ENCODE results near the gene GRAMD1B. TPM values are rescaled to one million over a fixed set of nuclear protein-coding genes. Genes with fewer than 3 reads are reported as not detected.

Gene GRAMD1B
- polyA plus RNA-seq, 1 experiment = 2.7 TPM

DNA sequence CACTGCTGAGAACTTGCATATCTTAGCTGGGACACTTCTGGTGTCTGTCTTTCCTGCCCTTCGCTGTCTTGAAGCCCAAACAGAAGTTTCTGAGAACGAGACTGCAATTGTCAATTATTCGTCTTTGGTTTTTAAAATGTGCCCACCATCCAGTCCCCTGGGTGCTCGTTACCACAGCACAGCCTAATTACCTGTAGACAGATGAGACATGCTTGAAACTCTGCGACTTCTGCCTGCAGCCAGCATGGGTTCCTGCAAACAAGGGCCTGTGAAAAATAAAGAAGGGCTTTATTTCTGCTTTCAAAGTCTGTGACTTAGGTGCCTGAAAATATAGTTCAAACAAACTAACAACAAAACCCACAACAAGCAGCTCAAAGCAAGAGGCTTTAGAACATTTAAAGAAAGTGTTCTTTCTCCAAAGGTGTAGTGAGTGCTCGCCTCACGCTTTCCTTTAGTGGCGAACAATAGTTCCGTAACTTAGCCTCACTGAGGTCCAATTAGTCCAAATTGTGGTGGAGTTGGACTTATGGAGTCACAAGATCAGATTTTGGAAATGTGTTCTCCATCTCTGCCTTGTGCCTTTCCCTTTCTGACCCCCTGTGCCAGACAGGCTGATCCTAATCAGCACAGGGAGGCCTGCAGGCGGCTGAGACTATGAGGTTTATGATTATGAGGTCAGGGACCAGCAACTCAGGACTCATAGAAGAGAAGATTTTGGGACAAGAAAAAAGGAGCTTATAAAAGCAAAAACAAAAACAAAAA is 20.4 kb upstream of the GRAMD1B start:
- CTCF ChIA-PET = interaction anchor here (1.0 to 6.3 kb wide), 3 partner anchors 25 to 68 kb away, joined by 3 to 172 read pairs (median 5); no protein-coding TSS in a partner anchor

DNA sequence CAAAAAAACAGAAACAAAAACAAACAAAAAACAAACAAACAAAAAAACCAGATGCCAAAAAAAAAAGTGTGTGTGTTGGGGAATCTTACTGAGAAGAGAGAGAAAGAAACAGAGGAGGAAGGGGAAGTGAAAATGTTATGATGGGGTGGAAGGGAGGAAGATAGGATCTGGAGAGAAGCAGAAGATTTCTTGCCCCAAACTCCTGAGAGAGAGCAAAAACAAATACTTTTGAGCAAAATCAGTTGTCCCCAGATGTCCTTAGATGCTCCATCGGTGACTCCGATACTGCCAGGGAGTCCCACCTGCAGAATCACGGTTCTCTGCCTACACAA is 19.9 kb upstream of the GRAMD1B start:
- POLR2A ChIA-PET = no interaction called here
- Histone ChIP-seq H3K9me3 (ENCODE audit: control insufficient read depth, insufficient read depth, low read length) (no peaks in the 10 kb centered on the region), H3K27me3 (ENCODE audit: control insufficient read depth, insufficient read depth, low read length) (peaks cover 19% of the 10 kb centered on the region), H3K4me3 (ENCODE audit: low read depth, low read length) (no peak overlapping the region), H3K27ac (ENCODE audit: low read depth, low read length) (no peak overlapping the region)
- DNase-seq (ENCODE audit: low read depth, low spot score) = no peak
- CTCF ChIA-PET = interaction anchor here (1.0 to 6.3 kb wide), 3 partner anchors 25 to 67 kb away, joined by 3 to 172 read pairs (median 5); no protein-coding TSS in a partner anchor
- TF ChIP-seq, protein P1, sequence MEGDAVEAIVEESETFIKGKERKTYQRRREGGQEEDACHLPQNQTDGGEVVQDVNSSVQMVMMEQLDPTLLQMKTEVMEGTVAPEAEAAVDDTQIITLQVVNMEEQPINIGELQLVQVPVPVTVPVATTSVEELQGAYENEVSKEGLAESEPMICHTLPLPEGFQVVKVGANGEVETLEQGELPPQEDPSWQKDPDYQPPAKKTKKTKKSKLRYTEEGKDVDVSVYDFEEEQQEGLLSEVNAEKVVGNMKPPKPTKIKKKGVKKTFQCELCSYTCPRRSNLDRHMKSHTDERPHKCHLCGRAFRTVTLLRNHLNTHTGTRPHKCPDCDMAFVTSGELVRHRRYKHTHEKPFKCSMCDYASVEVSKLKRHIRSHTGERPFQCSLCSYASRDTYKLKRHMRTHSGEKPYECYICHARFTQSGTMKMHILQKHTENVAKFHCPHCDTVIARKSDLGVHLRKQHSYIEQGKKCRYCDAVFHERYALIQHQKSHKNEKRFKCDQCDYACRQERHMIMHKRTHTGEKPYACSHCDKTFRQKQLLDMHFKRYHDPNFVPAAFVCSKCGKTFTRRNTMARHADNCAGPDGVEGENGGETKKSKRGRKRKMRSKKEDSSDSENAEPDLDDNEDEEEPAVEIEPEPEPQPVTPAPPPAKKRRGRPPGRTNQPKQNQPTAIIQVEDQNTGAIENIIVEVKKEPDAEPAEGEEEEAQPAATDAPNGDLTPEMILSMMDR (IDR thresholded peaks at IDR 0.05; ENCODE audit: low read depth, low read length) = no peak

More for the DNA sequence above, 20.4 kb upstream of the GRAMD1B start:
- Histone ChIP-seq H3K27me3 (ENCODE audit: control insufficient read depth, insufficient read depth, low read length) (peaks cover 23% of the 10 kb centered on the region), H3K27ac (ENCODE audit: low read depth, low read length) (no peak overlapping the region), H3K9me3 (ENCODE audit: control insufficient read depth, insufficient read depth, low read length) (no peaks in the 10 kb centered on the region), H3K4me3 (ENCODE audit: low read depth, low read length) (no peak overlapping the region)
- POLR2A ChIA-PET = no interaction called here
- no peak for DNase-seq (ENCODE audit: low read depth, low spot score)
- TF ChIP-seq, protein P1 (IDR thresholded peaks at IDR 0.05; ENCODE audit: low read depth, low read length) = no peak

DNA sequence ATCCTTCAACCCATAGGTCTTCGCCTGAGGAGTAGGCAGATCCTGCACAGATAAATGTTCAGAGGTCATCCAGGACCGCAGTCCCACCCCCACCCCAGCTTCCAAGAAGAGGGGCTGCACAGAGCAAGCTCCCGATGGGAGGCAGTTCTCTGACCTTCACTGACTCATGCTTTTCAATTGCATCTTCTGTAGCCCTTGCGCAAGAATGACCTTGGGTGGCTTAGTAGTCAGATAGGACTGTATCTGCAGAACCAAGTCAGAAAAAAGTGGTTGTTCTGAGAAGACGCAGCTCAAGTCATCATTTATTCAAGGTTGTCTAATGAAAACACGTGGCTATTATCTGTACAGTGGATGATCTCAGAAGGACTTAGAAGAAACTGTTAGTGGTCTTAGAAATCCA is 16.4 kb upstream of the GRAMD1B start:
- H3K27me3 ChIP-seq (ENCODE audit: control insufficient read depth, insufficient read depth, low read length) = peaks cover 10% of the 10 kb centered on the region
- no peaks in the 10 kb centered on the region for H3K9me3 ChIP-seq (ENCODE audit: control insufficient read depth, insufficient read depth, low read length)
- TF ChIP-seq, protein P1 (IDR thresholded peaks at IDR 0.05; ENCODE audit: low read depth, low read length) = no peak
- DNase-seq (ENCODE audit: low read depth, low spot score) = no peak
- H3K27ac ChIP-seq (ENCODE audit: low read depth, low read length) = no peak overlapping the region
- POLR2A ChIA-PET = no interaction called here
- H3K4me3 ChIP-seq (ENCODE audit: low read depth, low read length) = no peak overlapping the region
- CTCF ChIA-PET = interaction anchor here (1.0 kb wide), 1 partner anchor 65 kb away, joined by 3 read pairs; no protein-coding TSS in a partner anchor

DNA sequence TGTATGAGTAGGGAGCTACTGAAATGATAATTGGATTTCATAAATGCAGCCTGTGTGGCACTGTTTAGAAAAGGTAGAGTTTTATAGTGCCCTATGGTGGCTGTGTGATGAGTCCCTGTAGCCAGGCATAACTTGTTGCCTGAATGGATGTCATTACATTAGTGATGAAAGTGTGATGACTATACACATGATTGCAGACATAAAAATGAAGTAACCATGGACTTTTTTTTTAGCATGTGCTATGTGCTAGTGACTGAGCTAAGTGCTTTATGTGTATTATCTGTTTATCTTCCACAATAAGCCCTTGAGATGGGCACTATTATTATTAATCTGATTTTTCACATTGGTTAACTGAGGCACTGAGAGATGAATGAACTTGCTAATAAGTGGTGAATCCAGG is 13.5 kb upstream of the GRAMD1B start:
- ChIA-PET CTCF (no interaction called here), POLR2A (no interaction called here)
- TF ChIP-seq, protein P1 (IDR thresholded peaks at IDR 0.05; ENCODE audit: low read depth, low read length) = no peak
- H3K27ac ChIP-seq (ENCODE audit: low read depth, low read length) = no peak overlapping the region
- H3K27me3 ChIP-seq (ENCODE audit: control insufficient read depth, insufficient read depth, low read length) = peaks cover 10% of the 10 kb centered on the region
- no peak overlapping the region for H3K4me3 ChIP-seq (ENCODE audit: low read depth, low read length)
- no peak for DNase-seq (ENCODE audit: low read depth, low spot score)
- no peaks in the 10 kb centered on the region for H3K9me3 ChIP-seq (ENCODE audit: control insufficient read depth, insufficient read depth, low read length)

DNA sequence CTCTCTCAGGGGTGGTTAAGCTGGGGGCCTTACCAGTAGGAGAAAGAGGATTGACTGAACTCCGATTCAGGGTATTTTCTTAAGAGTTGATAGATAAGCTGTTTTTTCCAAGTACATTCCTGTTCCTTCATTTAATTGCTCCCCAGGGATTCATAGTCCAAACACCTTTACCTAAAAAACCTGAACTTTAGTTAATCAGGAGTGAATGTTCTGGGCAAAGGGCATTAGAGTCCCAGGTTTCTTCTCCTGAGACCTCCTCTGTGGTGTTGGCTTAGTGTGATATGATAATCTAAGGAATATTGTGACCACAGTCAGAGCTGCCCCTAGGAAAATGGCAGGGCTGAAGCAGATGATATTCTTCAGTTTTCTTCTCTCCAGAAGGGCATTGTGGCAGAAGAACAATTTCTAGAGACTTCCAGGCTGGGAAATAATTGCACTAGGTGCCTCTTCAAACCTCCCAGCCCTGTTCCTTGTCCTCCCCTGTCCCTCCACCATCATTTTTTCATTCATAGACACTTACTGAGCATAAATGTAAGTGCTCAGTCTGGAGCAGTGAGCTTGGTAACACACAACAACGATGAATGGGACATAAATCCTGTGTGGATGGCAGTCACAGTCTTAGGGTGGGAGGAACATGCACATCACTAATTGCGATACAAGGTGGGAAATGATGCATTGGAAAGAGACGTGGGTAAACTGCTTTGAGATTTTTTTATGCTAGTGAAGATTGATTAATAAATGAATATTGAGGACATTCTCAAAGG is 11.5 kb upstream of the GRAMD1B start:
- TF ChIP-seq, protein P1 (IDR thresholded peaks at IDR 0.05; ENCODE audit: low read depth, low read length) = no peak
- H3K4me3 ChIP-seq (ENCODE audit: low read depth, low read length) = no peak overlapping the region
- ChIA-PET CTCF (no interaction called here), POLR2A (no interaction called here)
- no peak overlapping the region for H3K27ac ChIP-seq (ENCODE audit: low read depth, low read length)
- DNase-seq (ENCODE audit: low read depth, low spot score) = no peak
- no peaks in the 10 kb centered on the region for H3K9me3 ChIP-seq (ENCODE audit: control insufficient read depth, insufficient read depth, low read length)
- H3K27me3 ChIP-seq (ENCODE audit: control insufficient read depth, insufficient read depth, low read length) = peaks cover 11% of the 10 kb centered on the region

Measured in AG04450 (cell line).